ENCODE results near the gene ZNF717. TPM values are rescaled to one million over a fixed set of nuclear protein-coding genes. Genes with fewer than 3 reads are reported as not detected.
"Not testable (repeated sequence)": the region's sequence is repeated elsewhere in the genome, so short reads cannot be mapped to it uniquely, and the experiment has no call there.

The ZNF717 gene
- total RNA-seq, 1 experiment from 2014 or later: 13.6 TPM

DNA sequence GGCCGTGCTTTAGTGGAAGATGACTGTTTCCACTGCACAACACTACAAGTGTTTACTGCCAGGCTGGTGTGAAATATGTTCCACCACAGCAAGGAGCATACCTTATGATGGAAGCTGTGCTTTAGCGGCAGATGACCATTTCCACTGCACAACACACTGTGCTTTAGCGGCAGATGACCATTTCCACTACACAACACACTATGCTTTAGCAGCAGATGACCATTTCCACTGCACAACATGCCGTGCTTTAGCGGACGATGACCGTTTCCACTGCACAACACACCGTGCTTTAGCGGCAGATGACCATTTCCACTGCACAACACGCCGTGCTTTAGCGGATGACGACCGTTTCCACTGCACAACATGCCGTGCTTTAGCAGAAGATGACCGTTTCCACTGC, 2.8 kb downstream of the ZNF717 start:
- DNase-seq: no peak
- no peak overlapping the region for H3K27ac Mint-ChIP-seq (ENCODE audit: unreplicated experiment)
- no peaks in the 10 kb centered on the region for H3K4me1 Mint-ChIP-seq (ENCODE audit: low read depth, unreplicated experiment)
- H3K27me3 Mint-ChIP-seq (ENCODE audit: unreplicated experiment): no peaks in the 10 kb centered on the region
- TF ChIP-seq, protein P1, sequence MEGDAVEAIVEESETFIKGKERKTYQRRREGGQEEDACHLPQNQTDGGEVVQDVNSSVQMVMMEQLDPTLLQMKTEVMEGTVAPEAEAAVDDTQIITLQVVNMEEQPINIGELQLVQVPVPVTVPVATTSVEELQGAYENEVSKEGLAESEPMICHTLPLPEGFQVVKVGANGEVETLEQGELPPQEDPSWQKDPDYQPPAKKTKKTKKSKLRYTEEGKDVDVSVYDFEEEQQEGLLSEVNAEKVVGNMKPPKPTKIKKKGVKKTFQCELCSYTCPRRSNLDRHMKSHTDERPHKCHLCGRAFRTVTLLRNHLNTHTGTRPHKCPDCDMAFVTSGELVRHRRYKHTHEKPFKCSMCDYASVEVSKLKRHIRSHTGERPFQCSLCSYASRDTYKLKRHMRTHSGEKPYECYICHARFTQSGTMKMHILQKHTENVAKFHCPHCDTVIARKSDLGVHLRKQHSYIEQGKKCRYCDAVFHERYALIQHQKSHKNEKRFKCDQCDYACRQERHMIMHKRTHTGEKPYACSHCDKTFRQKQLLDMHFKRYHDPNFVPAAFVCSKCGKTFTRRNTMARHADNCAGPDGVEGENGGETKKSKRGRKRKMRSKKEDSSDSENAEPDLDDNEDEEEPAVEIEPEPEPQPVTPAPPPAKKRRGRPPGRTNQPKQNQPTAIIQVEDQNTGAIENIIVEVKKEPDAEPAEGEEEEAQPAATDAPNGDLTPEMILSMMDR (IDR thresholded peaks at IDR 0.05; ENCODE audit: unreplicated experiment): no peak
- H3K4me3 Mint-ChIP-seq (ENCODE audit: low read depth, unreplicated experiment): no peak overlapping the region
- no TSS peak for BruUV-seq (replicated peaks)
- peaks cover 10% of the 10 kb centered on the region for H3K9me3 Mint-ChIP-seq (ENCODE audit: low read depth, unreplicated experiment)
- intact Hi-C loops (cut with micrococcal nuclease; ENCODE audit: unreplicated experiment): no loop called here
- peaks cover 14% of the 10 kb centered on the region for H3K36me3 Mint-ChIP-seq (ENCODE audit: insufficient read depth, unreplicated experiment)
- CTCF ChIA-PET: no interaction called here

DNA sequence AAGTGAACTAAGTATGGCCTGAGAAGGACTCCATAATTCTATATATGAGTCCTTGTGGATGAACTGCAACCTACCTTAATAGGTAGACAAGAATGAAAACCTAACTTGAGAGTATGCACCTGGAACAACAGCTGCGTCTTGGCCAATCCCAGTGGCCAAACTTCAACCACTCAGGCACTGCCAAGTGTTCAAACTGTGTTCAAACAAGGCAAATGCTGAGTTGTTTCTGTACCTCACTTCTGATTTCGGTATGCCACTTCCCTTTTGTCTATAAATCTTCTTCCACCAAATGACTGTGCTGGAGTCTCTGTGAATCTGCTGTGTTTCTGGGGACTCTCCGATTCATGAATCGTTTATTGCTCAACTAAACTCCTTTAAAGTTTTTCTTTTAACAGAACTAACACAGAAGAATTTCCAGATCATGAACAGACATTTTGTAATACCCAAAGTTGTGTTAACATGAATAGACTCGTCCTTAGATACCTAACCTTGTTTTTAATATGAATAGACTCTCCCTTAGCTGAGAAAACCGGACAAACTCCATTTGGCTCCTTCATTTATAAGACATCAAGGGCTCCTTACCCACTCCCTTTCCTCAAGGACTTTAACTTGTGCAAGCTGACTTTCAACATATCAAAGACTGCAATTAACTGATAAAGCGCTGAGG, 4.1 kb downstream of the ZNF717 start:
- Mint-ChIP-seq H3K27me3 (ENCODE audit: unreplicated experiment) (no peaks in the 10 kb centered on the region), H3K4me1 (ENCODE audit: low read depth, unreplicated experiment) (no peaks in the 10 kb centered on the region), H3K4me3 (ENCODE audit: low read depth, unreplicated experiment) (no peak overlapping the region), H3K36me3 (ENCODE audit: insufficient read depth, unreplicated experiment) (peaks cover 10% of the 10 kb centered on the region), H3K27ac (ENCODE audit: unreplicated experiment) (no peak overlapping the region), H3K9me3 (ENCODE audit: low read depth, unreplicated experiment) (peaks cover 7% of the 10 kb centered on the region)
- BruUV-seq (replicated peaks): no TSS peak
- no peak for DNase-seq
- TF ChIP-seq, protein P1 (IDR thresholded peaks at IDR 0.05; ENCODE audit: unreplicated experiment): no peak
- intact Hi-C loops (cut with micrococcal nuclease; ENCODE audit: unreplicated experiment): no loop called here
- CTCF ChIA-PET: no interaction called here

DNA sequence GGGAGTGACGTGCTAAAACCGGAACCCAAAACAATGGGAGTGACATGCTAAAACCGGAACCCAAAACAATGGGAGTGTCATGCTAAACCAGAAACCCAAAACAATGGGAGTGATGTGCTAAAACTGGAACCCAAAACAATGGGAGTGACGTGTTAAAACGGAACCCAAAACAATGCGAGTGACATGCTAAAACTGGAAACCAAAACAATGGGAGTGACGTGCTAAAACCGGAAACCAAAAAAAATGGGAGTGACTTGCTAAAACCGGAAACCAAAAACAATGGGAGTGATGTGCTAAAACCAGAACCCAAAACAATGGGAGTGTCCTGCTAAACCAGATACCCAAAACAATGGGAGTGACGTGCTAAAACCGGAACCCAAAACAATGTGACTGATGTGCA, 7.6 kb downstream of the ZNF717 start:
- BruUV-seq (replicated peaks); H3K9me3 Mint-ChIP-seq (ENCODE audit: low read depth, unreplicated experiment); H3K27ac Mint-ChIP-seq (ENCODE audit: unreplicated experiment); H3K27me3 Mint-ChIP-seq (ENCODE audit: unreplicated experiment); H3K4me1 Mint-ChIP-seq (ENCODE audit: low read depth, unreplicated experiment); H3K4me3 Mint-ChIP-seq (ENCODE audit: low read depth, unreplicated experiment); DNase-seq; H3K36me3 Mint-ChIP-seq (ENCODE audit: insufficient read depth, unreplicated experiment); CTCF ChIA-PET; intact Hi-C loops (cut with micrococcal nuclease; ENCODE audit: unreplicated experiment): not testable (repeated sequence)

DNA sequence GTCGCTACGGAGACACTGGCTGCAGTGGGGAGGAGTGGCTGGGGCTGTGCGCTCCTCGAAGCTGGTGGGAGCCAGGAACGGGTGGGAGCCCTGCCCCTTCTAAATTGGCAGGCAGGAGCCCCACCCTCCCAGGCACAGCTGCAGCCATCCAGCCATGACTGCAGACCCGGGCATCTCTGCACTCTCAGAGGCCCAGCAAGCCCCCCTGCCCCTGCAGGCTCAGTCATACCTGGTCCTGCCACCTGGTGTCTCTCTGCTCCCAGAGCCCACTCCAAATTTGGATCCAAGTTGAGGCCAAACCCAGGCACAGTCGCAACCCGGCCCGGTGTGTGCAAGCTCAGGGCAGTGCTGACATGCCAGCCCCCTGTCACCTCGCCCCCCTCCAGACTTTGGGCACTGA, 13.7 kb downstream of the ZNF717 start:
- H3K4me1 Mint-ChIP-seq (ENCODE audit: low read depth, unreplicated experiment); H3K9me3 Mint-ChIP-seq (ENCODE audit: low read depth, unreplicated experiment); H3K4me3 Mint-ChIP-seq (ENCODE audit: low read depth, unreplicated experiment); DNase-seq; intact Hi-C loops (cut with micrococcal nuclease; ENCODE audit: unreplicated experiment); BruUV-seq (replicated peaks); H3K27ac Mint-ChIP-seq (ENCODE audit: unreplicated experiment); CTCF ChIA-PET; H3K27me3 Mint-ChIP-seq (ENCODE audit: unreplicated experiment): not testable (repeated sequence)
- peaks cover 11% of the 10 kb centered on the region for H3K36me3 Mint-ChIP-seq (ENCODE audit: insufficient read depth, unreplicated experiment)

DNA sequence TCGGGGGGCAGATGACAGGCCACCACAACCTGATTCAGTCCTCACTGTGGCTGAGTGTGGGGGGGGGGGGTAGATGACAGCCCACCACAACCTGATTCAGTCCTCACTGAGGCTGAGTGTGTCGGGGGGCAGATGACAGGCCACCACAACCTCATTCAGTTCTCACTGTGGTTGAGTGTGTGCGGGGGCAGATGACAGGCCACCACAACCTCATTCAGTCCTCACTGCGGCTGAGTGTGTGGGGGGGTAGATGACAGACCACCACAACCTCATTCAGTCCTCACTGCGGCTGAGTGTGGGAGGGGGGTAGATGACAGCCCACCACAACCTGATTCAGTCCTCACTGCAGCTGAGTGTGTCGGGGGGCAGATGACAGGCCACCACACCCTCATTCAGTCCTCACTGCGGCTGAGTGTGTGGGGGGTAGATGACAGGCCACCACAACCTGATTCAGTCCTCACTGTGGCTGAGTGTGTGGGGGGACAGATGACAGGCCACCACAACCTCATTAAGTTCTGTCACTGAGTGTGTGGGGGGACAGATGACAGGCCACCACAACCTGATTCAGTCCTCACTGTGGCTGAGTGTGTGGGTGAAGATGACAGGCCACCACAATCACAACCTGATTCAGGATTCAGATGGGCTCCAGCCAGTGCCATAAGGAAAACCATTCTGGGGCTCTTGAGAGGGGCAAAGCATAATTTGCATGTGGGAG, 16.9 kb downstream of the ZNF717 start:
- intact Hi-C loops (cut with micrococcal nuclease; ENCODE audit: unreplicated experiment): no loop called here
- peaks cover 9% of the 10 kb centered on the region for H3K9me3 Mint-ChIP-seq (ENCODE audit: low read depth, unreplicated experiment)

More for the DNA sequence above, 16.9 kb downstream of the ZNF717 start:
- TF ChIP-seq, protein P1 (IDR thresholded peaks at IDR 0.05; ENCODE audit: unreplicated experiment): no peak
- peaks cover 11% of the 10 kb centered on the region for H3K36me3 Mint-ChIP-seq (ENCODE audit: insufficient read depth, unreplicated experiment)
- DNase-seq: no peak
- no peak overlapping the region for H3K4me3 Mint-ChIP-seq (ENCODE audit: low read depth, unreplicated experiment)
- no peaks in the 10 kb centered on the region for H3K4me1 Mint-ChIP-seq (ENCODE audit: low read depth, unreplicated experiment)
- no peak overlapping the region for H3K27ac Mint-ChIP-seq (ENCODE audit: unreplicated experiment)
- CTCF ChIA-PET: no interaction called here
- H3K27me3 Mint-ChIP-seq (ENCODE audit: unreplicated experiment): no peaks in the 10 kb centered on the region
- no TSS peak for BruUV-seq (replicated peaks)
